ENCODE results near the gene TPSG1. TPM values are rescaled to one million over a fixed set of nuclear protein-coding genes. Genes with fewer than 3 reads are reported as not detected.

TPSG1 gene
- total and polyA plus RNA-seq, 10 of the 15 experiments (the other 5 are each of a cell fraction or from before 2014, with no cell fraction given), result not detected

DNA sequence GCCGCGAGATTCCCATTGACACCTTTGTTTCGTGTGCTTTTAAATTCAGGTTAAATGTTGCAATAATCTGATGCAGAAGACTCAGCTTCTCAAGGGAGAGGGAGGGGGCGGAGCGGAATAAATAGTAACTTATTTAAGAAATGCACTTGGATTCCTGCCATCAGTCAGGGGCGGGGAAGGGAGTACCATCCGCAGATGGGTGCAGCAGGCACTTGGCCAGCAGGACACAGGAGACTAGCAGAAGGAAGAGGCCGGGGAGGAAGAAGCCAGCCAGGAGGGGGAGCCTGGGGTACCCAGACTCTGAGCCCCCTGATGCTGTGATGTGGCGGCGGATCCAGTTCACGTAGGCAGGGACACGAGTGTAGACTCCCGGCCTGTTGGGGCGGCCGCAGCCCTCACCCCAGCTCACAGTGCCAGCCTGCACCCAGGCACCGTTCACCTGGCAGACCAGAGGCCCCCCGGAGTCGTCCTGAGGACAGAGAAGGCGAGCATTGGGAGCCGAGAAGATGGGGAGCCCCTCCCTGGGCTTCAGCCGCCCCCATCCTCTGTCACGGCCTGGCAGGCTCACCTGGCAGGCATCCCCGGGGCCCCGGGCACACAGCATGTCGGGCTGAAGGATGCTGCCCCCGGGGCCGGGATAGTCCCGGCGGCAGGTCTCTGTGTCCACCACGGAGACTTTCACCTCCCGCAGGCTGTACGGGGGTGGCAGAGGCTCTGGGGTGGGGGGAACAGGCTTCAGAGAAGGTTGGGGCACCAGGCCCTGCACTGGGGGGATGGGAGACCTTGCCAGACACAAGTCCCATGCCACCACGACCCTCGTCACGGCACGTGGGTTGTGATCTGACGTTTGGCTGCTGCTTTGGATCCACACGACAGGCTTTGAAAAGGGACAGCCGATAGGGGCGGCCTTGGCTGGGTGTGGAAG is 3.2 kb downstream of the TPSG1 start:
- Histone ChIP-seq H3K4me3 (no peak overlapping the region), H3K27ac (ENCODE audit: control insufficient read depth, insufficient read depth) (no peak overlapping the region), H4K20me1 (ENCODE audit: control insufficient read depth, insufficient read depth) (no peaks in the 10 kb centered on the region), H3K9me3 (replicated peaks; ENCODE audit: control insufficient read depth, insufficient read depth, low read length) (no peaks in the 10 kb centered on the region), H3K27me3 (replicated peaks in 1 of 2; ENCODE audit: control insufficient read depth in 2 of 2, insufficient read depth in 2 of 2, low read length in 1 of 2) (no peaks in the 10 kb centered on the region; a peak in 1 of 4 replicates), H3K4me1 (ENCODE audit: control insufficient read depth, insufficient read depth, low read length) (no peaks in the 10 kb centered on the region), H2AFZ (ENCODE audit: control insufficient read depth, low read depth, low read length) (no peak overlapping the region), H3K79me2 (ENCODE audit: control insufficient read depth, insufficient read depth, low read length) (no peaks in the 10 kb centered on the region), H3K9ac (ENCODE audit: control insufficient read depth, insufficient read depth, low read length) (no peak overlapping the region), H3K4me2 (ENCODE audit: control insufficient read depth, insufficient read depth) (no peak overlapping the region), H3K36me3 (ENCODE audit: control insufficient read depth in 2 of 2, insufficient read depth in 2 of 2, low read length in 1 of 2) (no peaks in the 10 kb centered on the region)
- SMC1A ChIA-PET (ENCODE audit: uncharacterized antibody, unreplicated experiment), result no interaction called here
- no peak for TF ChIP-seq ZNF384 (IDR thresholded peaks at IDR 0.05; ENCODE audit: borderline replicate concordance, low read depth, low read length)
- no peak for TF ChIP-seq POU2F2 (IDR thresholded peaks at IDR 0.05; ENCODE audit: borderline replicate concordance, low read depth, low read length)
- RAD21 ChIA-PET (ENCODE audit: unreplicated experiment), result no interaction called here
- ATAC-seq (no peak), DNase-seq (ENCODE audit: low read depth, low spot score) (no peak), FAIRE-seq (no peak)
- WGBS (ENCODE audit: insufficient coverage, insufficient replicate concordance, low lambda C conversion rate, missing lambda C conversion rate), result 39% methylated on average over 40 of the region's 40 CpGs
- in situ Hi-C loops (cut with MboI) (no loop called here), intact Hi-C loops (cut with micrococcal nuclease; ENCODE audit: unreplicated experiment) (no loop called here)
- BruUV-seq (replicated peaks), result no TSS peak
- POLR2A ChIA-PET, result no interaction called here
- CTCF ChIA-PET, result no interaction called here

DNA sequence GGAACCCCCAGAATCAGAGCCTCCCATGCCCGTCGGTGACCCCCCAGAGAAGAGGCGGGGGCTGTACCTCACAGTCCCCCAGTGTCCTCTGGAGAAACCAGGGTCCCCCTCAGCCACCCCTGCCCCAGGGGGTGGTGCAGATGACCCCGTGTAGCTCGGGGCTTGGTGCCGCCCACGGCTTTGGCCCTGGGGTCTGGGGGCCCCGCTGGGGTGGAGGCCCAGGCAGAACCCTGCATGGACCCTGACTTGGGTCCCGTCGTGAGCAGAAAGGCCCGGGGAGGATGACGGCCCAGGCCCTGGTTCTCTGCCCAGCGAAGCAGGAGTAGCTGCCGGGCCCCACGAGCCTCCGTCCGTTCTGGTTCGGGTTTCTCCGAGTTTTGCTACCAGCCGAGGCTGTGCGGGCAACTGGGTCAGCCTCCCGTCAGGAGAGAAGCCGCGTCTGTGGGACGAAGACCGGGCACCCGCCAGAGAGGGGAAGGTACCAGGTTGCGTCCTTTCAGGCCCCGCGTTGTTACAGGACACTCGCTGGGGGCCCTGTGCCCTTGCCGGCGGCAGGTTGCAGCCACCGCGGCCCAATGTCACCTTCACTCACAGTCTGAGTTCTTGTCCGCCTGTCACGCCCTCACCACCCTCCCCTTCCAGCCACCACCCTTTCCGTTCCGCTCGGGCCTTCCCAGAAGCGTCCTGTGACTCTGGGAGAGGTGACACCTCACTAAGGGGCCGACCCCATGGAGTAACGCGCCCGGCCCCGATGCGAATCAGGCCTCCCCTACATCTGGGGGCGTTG is 4.0 kb downstream of the TPSG1 start:
- no peaks in the 10 kb centered on the region for H3K9me3 ChIP-seq (replicated peaks; ENCODE audit: control insufficient read depth, insufficient read depth, low read length)
- DNase-seq (ENCODE audit: low read depth, low spot score), result no peak
- H3K27ac ChIP-seq (ENCODE audit: control insufficient read depth, insufficient read depth), result no peak overlapping the region
- ChIA-PET POLR2A (no interaction called here), SMC1A (ENCODE audit: uncharacterized antibody, unreplicated experiment) (no interaction called here), CTCF (no interaction called here), RAD21 (ENCODE audit: unreplicated experiment) (no interaction called here)
- H4K20me1 ChIP-seq (ENCODE audit: control insufficient read depth, insufficient read depth), result no peaks in the 10 kb centered on the region
- no peak overlapping the region for H3K4me3 ChIP-seq
- no peak overlapping the region for H3K4me2 ChIP-seq (ENCODE audit: control insufficient read depth, insufficient read depth)
- in situ Hi-C loops (cut with MboI), result no loop called here
- no peak overlapping the region for H2AFZ ChIP-seq (ENCODE audit: control insufficient read depth, low read depth, low read length)
- BruUV-seq (replicated peaks), result no TSS peak
- no peaks in the 10 kb centered on the region for H3K36me3 ChIP-seq (ENCODE audit: control insufficient read depth in 2 of 2, insufficient read depth in 2 of 2, low read length in 1 of 2)
- H3K79me2 ChIP-seq (ENCODE audit: control insufficient read depth, insufficient read depth, low read length), result no peaks in the 10 kb centered on the region
- no peak for FAIRE-seq
- no peak overlapping the region for H3K9ac ChIP-seq (ENCODE audit: control insufficient read depth, insufficient read depth, low read length)
- intact Hi-C loops (cut with micrococcal nuclease; ENCODE audit: unreplicated experiment), result no loop called here
- H3K27me3 ChIP-seq (replicated peaks in 1 of 2; ENCODE audit: control insufficient read depth in 2 of 2, insufficient read depth in 2 of 2, low read length in 1 of 2), result no peaks in the 10 kb centered on the region; a peak in 1 of 4 replicates
- H3K4me1 ChIP-seq (ENCODE audit: control insufficient read depth, insufficient read depth, low read length), result no peaks in the 10 kb centered on the region
- no peak for ATAC-seq
- 51% methylated on average over 47 of the region's 48 CpGs for WGBS (ENCODE audit: insufficient coverage, insufficient replicate concordance, low lambda C conversion rate, missing lambda C conversion rate)
- TF ChIP-seq SIN3A (IDR thresholded peaks at IDR 0.05; ENCODE audit: low read depth, low read length) (no peak), RCOR1 (conservative IDR thresholded peaks at IDR 0.05; ENCODE audit: low read depth, low read length) (no peak), DPF2 (IDR thresholded peaks at IDR 0.05) (no peak), CREB1 (IDR thresholded peaks at IDR 0.05; ENCODE audit: low read depth) (no peak), ZSCAN29 (IDR thresholded peaks at IDR 0.05) (no peak), FOS (IDR thresholded peaks at IDR 0.05; ENCODE audit: borderline replicate concordance, extremely low read depth, insufficient read length) (no peak), POU2F2 (IDR thresholded peaks at IDR 0.05; ENCODE audit: borderline replicate concordance, low read depth, low read length) (no peak), ESRRA (IDR thresholded peaks at IDR 0.05; ENCODE audit: low read length) (no peak), TCF3 (IDR thresholded peaks at IDR 0.05; ENCODE audit: borderline replicate concordance, insufficient read depth, low read depth, low read length) (no peak), BACH1 (IDR thresholded peaks at IDR 0.05; ENCODE audit: borderline replicate concordance) (no peak), PML (IDR thresholded peaks at IDR 0.05; ENCODE audit: low read length) (no peak)
- TF ChIP-seq, protein P1, sequence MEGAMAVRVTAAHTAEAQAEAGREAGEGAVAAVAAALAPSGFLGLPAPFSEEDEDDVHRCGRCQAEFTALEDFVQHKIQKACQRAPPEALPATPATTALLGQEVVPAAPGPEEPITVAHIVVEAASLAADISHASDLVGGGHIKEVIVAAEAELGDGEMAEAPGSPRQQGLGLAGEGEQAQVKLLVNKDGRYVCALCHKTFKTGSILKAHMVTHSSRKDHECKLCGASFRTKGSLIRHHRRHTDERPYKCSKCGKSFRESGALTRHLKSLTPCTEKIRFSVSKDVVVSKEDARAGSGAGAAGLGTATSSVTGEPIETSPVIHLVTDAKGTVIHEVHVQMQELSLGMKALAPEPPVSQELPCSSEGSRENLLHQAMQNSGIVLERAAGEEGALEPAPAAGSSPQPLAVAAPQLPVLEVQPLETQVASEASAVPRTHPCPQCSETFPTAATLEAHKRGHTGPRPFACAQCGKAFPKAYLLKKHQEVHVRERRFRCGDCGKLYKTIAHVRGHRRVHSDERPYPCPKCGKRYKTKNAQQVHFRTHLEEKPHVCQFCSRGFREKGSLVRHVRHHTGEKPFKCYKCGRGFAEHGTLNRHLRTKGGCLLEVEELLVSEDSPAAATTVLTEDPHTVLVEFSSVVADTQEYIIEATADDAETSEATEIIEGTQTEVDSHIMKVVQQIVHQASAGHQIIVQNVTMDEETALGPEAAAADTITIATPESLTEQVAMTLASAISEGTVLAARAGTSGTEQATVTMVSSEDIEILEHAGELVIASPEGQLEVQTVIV (IDR thresholded peaks at IDR 0.05; ENCODE audit: borderline replicate concordance, partially characterized antibody), result no peak

All from GM12878 (cell line).